GM12892 (cell line): ENCODE measurements around the gene ASPN. TPM values are rescaled to one million over a fixed set of nuclear protein-coding genes. Genes with fewer than 3 reads are reported as not detected.

ENCODE experiments used
- DNase-seq: peaks from one replicate; pipeline ENCODE4 v3.0.0; 2011; ENCODE audit not compliant: insufficient read length
- FAIRE-seq: peaks from 2 replicates; lab custom pipeline; 2011; peaks lifted over from hg19 to GRCh38; lab: Jason Lieb, UNC
- POLR2A ChIP-seq: IDR thresholded peaks from 2 replicates; pipeline ENCODE4 v1.6.1; 2011; ENCODE audit warnings: low read depth, low read length, control low read depth
- POLR2AphosphoS5 ChIP-seq: IDR thresholded peaks from 2 replicates; pipeline ENCODE4 v1.6.1; 2011; ENCODE audit warnings: low read depth, low read length, control low read depth
- TAF1 ChIP-seq: IDR thresholded peaks from 2 replicates; pipeline ENCODE4 v1.6.1; 2011; ENCODE audit warnings: low read depth, mild to moderate bottlenecking, control low read depth, low read length, borderline replicate concordance
- polyA plus RNA-seq: library from polyadenylated mRNA; unstranded; fragments of >200 nt; gene quantifications from one replicate; pipeline ENCODE4 v1.2.1, GENCODE V29; 2012; ENCODE audit warnings: missing spikeins, inconsistent platforms; ENCODE audit not compliant: missing spikeins

ASPN gene
- polyA plus RNA-seq: 0.25 TPM

GRCh38 chr9:92482329-92482728, at the start of gene ASPN:
Gene ASPN, minus strand, starts transcription at chr9:92482506.
- TF ChIP-seq POLR2AphosphoS5 (no peak), TAF1 (no peak), POLR2A (no peak)
- FAIRE-seq (no peak), DNase-seq (no peak)

GRCh38 chr9:92530893-92531292, 48.6 kb upstream of the ASPN start:
- FAIRE-seq (no peak), DNase-seq (no peak)
- no peak for TF ChIP-seq TAF1
- no peak for TF ChIP-seq POLR2A
- no peak for TF ChIP-seq POLR2AphosphoS5

- FAIRE-seq (no peak), DNase-seq (no peak)
- TF ChIP-seq POLR2A (no peak), TAF1 (no peak), POLR2AphosphoS5 (no peak)
These were observed 46.8 kb upstream of the ASPN start for GRCh38 chr9:92529124-92529523.

- no peak for DNase-seq
- FAIRE-seq: no peak
These were observed 46.2 kb upstream of the ASPN start for GRCh38 chr9:92528522-92528849.

GRCh38 chr9:92527832-92528521, 45.7 kb upstream of the ASPN start:
- FAIRE-seq: peak; percentile 5
- no peak for DNase-seq
- TF ChIP-seq POLR2A: no peak
- TF ChIP-seq POLR2AphosphoS5: no peak
- no peak for TF ChIP-seq TAF1

More at GRCh38 chr9:92528522-92528849, 46.2 kb upstream of the ASPN start:
- TF ChIP-seq POLR2AphosphoS5 (no peak), POLR2A (no peak), TAF1 (no peak)

GRCh38 chr9:92527291-92527828, 45.1 kb upstream of the ASPN start:
- no peak for TF ChIP-seq POLR2AphosphoS5
- TF ChIP-seq TAF1: no peak
- TF ChIP-seq POLR2A: no peak
- FAIRE-seq: no peak
- DNase-seq: no peak

GRCh38 chr9:92525306-92525705, 43.0 kb upstream of the ASPN start:
- TF ChIP-seq POLR2A (no peak), POLR2AphosphoS5 (no peak), TAF1 (no peak)
- FAIRE-seq: no peak
- no peak for DNase-seq

GRCh38 chr9:92524881-92525280, 42.6 kb upstream of the ASPN start:
- FAIRE-seq: no peak
- DNase-seq: no peak
- TF ChIP-seq POLR2AphosphoS5: no peak

GRCh38 chr9:92522983-92523970, 41.0 kb upstream of the ASPN start:
- DNase-seq (no peak), FAIRE-seq (no peak)
- TF ChIP-seq POLR2AphosphoS5 (no peak), TAF1 (no peak), POLR2A (no peak)

GRCh38 chr9:92520837-92521236, 38.5 kb upstream of the ASPN start:
- no peak for TF ChIP-seq POLR2A
- TF ChIP-seq TAF1: no peak
- TF ChIP-seq POLR2AphosphoS5: no peak
- DNase-seq: no peak
- FAIRE-seq: no peak

GRCh38 chr9:92518199-92518598, 35.9 kb upstream of the ASPN start:
- no peak for DNase-seq
- no peak for FAIRE-seq
- TF ChIP-seq TAF1 (no peak), POLR2A (no peak), POLR2AphosphoS5 (no peak)

- no peak for DNase-seq
- FAIRE-seq: no peak
- TF ChIP-seq POLR2A: no peak
- no peak for TF ChIP-seq POLR2AphosphoS5
- TF ChIP-seq TAF1: no peak
These were observed 34.7 kb upstream of the ASPN start for GRCh38 chr9:92517046-92517445.
